Fibroblast of mammary gland (primary cell): ENCODE results near the gene ZNRF3.

ENCODE experiments used
- DNase-seq: peaks from one replicate; pipeline ENCODE4 v3.0.0-alpha.2; 2010; ENCODE audit warnings: low read depth
- H3K4me3 ChIP-seq: 2 replicates; pipeline ENCODE4 v1.5.1; 2011; ENCODE audit warnings: low read depth, mild to moderate bottlenecking, low read length, moderate library complexity; ENCODE audit not compliant: control insufficient read depth
- TF ChIP-seq, protein P1 (sequence below): conservative IDR thresholded peaks from 2 replicates; pipeline ENCODE4 v1.5.1; 2011; ENCODE audit warnings: low read depth, low read length, inconsistent platforms; ENCODE audit not compliant: control insufficient read depth, insufficient read depth

The ZNRF3 gene

DNA sequence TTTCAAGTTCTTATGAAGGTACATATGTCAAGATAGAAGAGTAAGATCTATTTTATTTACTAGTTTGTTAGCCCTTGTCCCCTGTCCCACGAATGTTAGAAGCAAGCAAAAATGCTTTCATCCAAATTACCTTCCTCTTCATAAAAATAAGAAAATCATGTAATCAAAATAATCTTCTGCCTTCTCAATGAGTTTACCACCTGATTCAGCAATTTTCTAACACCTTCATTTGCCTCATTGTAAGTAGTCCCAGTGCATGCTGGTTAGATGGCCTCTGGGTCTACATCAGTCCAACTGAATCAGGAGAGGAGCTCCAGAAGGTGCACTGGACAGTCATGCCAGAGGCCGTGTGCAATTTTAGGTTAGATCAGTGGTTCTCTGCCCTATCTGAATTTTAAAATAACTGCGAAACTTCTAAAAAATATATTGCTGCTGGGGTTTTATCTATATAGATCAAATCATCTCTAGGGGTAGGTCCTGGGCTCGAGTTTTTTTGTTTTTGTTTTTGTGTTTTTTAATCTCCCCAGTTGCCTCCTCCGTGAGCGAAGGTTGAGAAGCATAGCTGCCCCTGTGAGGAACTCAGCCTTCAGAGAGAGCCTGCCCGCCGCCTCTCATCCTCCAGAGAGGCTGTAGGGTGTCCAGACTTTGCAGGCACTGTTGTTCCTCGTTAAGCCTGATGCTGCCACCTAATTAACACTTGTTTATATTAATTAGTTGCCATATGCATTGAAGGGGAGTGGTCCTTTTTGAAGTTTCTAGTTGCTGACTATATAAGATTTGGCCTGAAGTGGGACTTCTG, 146.0 kb downstream of the ZNRF3 start:
- H3K4me3 ChIP-seq = no peak overlapping the region
- no peak for DNase-seq
- TF ChIP-seq, protein P1, sequence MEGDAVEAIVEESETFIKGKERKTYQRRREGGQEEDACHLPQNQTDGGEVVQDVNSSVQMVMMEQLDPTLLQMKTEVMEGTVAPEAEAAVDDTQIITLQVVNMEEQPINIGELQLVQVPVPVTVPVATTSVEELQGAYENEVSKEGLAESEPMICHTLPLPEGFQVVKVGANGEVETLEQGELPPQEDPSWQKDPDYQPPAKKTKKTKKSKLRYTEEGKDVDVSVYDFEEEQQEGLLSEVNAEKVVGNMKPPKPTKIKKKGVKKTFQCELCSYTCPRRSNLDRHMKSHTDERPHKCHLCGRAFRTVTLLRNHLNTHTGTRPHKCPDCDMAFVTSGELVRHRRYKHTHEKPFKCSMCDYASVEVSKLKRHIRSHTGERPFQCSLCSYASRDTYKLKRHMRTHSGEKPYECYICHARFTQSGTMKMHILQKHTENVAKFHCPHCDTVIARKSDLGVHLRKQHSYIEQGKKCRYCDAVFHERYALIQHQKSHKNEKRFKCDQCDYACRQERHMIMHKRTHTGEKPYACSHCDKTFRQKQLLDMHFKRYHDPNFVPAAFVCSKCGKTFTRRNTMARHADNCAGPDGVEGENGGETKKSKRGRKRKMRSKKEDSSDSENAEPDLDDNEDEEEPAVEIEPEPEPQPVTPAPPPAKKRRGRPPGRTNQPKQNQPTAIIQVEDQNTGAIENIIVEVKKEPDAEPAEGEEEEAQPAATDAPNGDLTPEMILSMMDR = no peak

DNA sequence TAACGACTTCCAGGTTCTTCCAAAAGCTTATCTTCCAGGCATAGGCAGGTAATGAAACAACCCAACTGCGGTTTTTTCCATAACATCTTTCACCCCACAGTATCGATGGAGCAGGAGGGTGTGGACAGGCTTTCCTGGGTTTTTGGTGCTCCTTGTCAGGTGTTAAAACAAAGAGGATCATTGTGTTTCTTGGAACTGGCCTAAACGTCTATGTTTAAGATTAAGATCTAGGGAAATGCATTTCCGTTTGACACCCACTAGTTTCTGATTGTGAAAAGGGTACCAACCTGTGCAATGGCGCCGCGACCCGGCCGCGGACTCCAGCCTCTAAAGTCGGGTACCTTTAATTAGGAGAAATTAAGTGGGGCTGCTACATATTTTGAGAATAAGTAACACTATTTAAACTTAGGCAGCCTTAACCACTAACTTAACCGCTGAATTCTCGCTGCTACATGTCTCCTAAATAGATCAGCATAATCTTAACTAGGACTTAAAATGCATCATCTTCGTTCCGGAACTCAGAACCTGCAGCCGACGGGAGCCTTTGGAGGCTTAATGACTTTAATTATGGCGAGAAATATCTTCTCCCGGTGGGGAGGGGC, 146.7 kb downstream of the ZNRF3 start:
- H3K4me3 ChIP-seq = peak overlapping the region; percentile 43
- TF ChIP-seq, protein P1 = no peak
- peak; percentile 28 for DNase-seq

DNA sequence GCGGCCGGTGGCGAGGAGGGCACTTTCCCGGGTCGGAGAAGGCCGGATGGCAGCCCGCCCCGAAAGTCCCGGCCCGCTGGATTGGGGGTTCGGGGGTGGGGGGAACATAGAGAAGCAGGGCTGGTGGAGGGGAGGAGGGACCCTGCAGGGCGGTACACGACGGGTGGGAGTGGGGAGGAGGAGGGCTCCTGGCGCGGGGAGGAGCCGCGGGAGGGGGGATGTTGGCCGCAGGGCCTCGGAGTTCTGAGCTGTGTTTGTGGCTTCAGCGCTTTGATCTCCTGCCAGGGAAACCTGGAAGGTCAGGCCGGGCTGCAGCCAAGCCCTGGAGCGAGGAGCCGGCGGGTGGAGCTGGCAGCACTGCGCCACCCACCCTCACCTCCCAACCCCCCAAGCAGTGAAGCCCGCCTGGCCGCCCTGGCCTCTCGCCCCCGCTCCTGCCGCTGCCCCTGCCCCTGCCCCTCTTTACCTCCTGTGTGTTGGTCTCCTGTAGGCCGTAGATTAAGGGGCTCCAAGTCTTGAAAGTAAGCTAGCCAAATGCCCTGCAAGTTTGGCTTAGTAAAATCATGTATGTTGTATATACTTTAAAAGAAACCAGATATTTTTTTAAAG, 147.3 kb downstream of the ZNRF3 start:
- TF ChIP-seq, protein P1 = no peak
- peak overlapping the region; percentile 43 for H3K4me3 ChIP-seq
- DNase-seq = peak; percentile 87

DNA sequence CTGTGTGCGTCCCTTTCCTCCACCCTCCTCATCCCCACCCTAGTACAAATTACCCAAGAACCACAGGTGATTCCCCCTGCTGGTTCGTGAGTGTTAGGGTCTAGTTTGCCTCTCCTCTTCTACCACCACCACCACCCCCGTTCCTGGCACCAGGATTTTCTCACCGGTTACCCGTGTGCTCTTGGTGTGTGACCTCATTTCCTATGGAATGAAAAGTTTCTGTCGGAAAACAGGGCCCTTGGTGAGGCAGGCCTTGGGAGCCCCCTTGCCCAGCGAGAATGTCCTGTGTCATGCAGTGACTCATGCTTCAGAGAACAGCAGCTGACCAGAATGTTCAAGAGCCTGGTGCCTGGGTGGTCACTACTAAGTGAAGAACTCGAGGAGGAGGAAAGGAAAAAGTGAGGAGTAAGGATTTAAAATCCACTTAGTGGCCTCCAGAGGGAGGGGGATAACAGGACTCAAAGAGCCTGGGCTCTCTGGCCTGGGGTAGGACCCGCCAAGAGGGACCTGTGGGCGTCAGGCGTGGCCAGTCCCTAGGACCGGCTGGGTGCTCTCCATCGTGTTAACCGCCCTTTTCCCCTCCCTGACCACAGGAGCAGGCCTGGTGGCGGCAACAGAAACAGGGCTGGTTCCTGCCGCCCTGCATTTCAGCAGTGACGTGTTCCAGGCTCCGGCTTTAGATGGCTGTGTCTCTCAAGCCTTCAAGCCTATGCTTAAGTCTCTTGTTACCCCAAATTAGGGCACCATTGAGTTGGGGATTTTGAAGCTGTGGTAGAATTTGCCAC, 148.0 kb downstream of the ZNRF3 start:
- H3K4me3 ChIP-seq = peak overlapping the region; percentile 43
- TF ChIP-seq, protein P1 = peak; percentile 7
- peak; percentile 99 for DNase-seq

- no peak for DNase-seq
- H3K4me3 ChIP-seq = no peak overlapping the region
- TF ChIP-seq, protein P1 = peak; percentile 5
Measured at GRCh38 chr22:29032014-29032475, 148.7 kb downstream of the ZNRF3 start.

- H3K4me3 ChIP-seq = no peak overlapping the region
- TF ChIP-seq, protein P1 = no peak
- DNase-seq = peak; percentile 14
Measured at GRCh38 chr22:29032584-29032983, 149.2 kb downstream of the ZNRF3 start.
